ENCODE data around the gene SMPDL3B. TPM values are rescaled to one million over a fixed set of nuclear protein-coding genes. Genes with fewer than 3 reads are reported as not detected.

The SMPDL3B gene
- polyA plus RNA-seq, 3 donors from 2014 or later, result 0.71 to 2.3 TPM; not detected in 1

- no peak overlapping the region for H3K4me3 Mint-ChIP-seq
- no peak overlapping the region for H3K27ac Mint-ChIP-seq
- DNase-seq, result no peak
- H3K27me3 Mint-ChIP-seq (ENCODE audit: low read depth in 3 of 3), result peaks cover 0 to 4% (median 4%) of the 10 kb centered on the region in 3 donors
- no peaks in the 10 kb centered on the region for H3K4me1 Mint-ChIP-seq
- H3K36me3 Mint-ChIP-seq, result peaks cover 0 to 3% (median 0%) of the 10 kb centered on the region in 3 donors
- no peaks in the 10 kb centered on the region for H3K9me3 Mint-ChIP-seq
These were observed 16.6 kb downstream of the SMPDL3B start for GRCh38 chr1:27951396-27951795.

- H3K9me3 Mint-ChIP-seq, result no peaks in the 10 kb centered on the region
- peaks cover 0 to 3% (median 0%) of the 10 kb centered on the region in 3 donors for H3K36me3 Mint-ChIP-seq
These were observed 17.3 kb downstream of the SMPDL3B start for GRCh38 chr1:27952147-27952546.

GRCh38 chr1:27954186-27954585 lies 19.4 kb downstream of the SMPDL3B start:
- H3K27ac Mint-ChIP-seq, result no peak overlapping the region
- no peaks in the 10 kb centered on the region for H3K9me3 Mint-ChIP-seq
- H3K36me3 Mint-ChIP-seq, result peaks cover 0 to 3% (median 0%) of the 10 kb centered on the region in 3 donors
- no peak for DNase-seq
- peaks cover 0 to 6% (median 4%) of the 10 kb centered on the region in 3 donors for H3K27me3 Mint-ChIP-seq (ENCODE audit: low read depth in 3 of 3)
- H3K4me3 Mint-ChIP-seq, result no peak overlapping the region
- peaks cover 1 to 3% of the 10 kb centered on the region in 2 donors for H3K4me1 Mint-ChIP-seq

More at GRCh38 chr1:27952147-27952546, 17.3 kb downstream of the SMPDL3B start:
- Mint-ChIP-seq H3K4me3 (no peak overlapping the region), H3K27ac (peak overlapping the region in 3 of 6 donors; percentile 9 to 36 (median 28)), H3K27me3 (ENCODE audit: low read depth in 3 of 3) (peaks cover 0 to 4% (median 4%) of the 10 kb centered on the region in 3 donors), H3K4me1 (no peaks in the 10 kb centered on the region)
- no peak for DNase-seq

- H3K36me3 Mint-ChIP-seq, result peaks cover 0 to 3% (median 0%) of the 10 kb centered on the region in 3 donors
- peaks cover 6 to 7% of the 10 kb centered on the region in 2 donors for H3K4me1 Mint-ChIP-seq
- peaks cover 2 to 7% (median 6%) of the 10 kb centered on the region in 3 donors for H3K27me3 Mint-ChIP-seq (ENCODE audit: low read depth in 3 of 3)
- H3K27ac Mint-ChIP-seq, result no peak overlapping the region
- H3K4me3 Mint-ChIP-seq, result no peak overlapping the region
- H3K9me3 Mint-ChIP-seq, result no peaks in the 10 kb centered on the region
- no peak for DNase-seq
These were observed 20.3 kb downstream of the SMPDL3B start for GRCh38 chr1:27955076-27955475.

GRCh38 chr1:27956761-27957160 lies 22.0 kb downstream of the SMPDL3B start:
- Mint-ChIP-seq H3K36me3 (peaks cover 0 to 3% (median 0%) of the 10 kb centered on the region in 3 donors), H3K9me3 (no peaks in the 10 kb centered on the region), H3K4me1 (peaks cover 20 to 23% of the 10 kb centered on the region in 2 donors), H3K4me3 (peak overlapping the region in 3 of 5 donors; percentile 42 to 56 (median 48)), H3K27ac (peak overlapping the region in 1 of 6 donors; percentile 65), H3K27me3 (ENCODE audit: low read depth in 3 of 3) (peaks cover 2 to 7% (median 6%) of the 10 kb centered on the region in 3 donors)
- no peak for DNase-seq

- Mint-ChIP-seq H3K4me3 (peak overlapping the region in 2 of 5 donors; percentile 17 to 39), H3K27me3 (ENCODE audit: low read depth in 3 of 3) (peaks cover 2 to 7% (median 4%) of the 10 kb centered on the region in 3 donors), H3K36me3 (peaks cover 0 to 3% (median 0%) of the 10 kb centered on the region in 3 donors), H3K27ac (peak overlapping the region in 1 of 6 donors; percentile 4), H3K4me1 (peaks cover 24 to 27% of the 10 kb centered on the region in 2 donors), H3K9me3 (no peaks in the 10 kb centered on the region)
- no peak for DNase-seq
These were observed 22.9 kb downstream of the SMPDL3B start for GRCh38 chr1:27957655-27958054.

- H3K4me3 Mint-ChIP-seq, result peak overlapping the region in 4 of 5 donors; percentile 84 to 91 (median 86)
- H3K9me3 Mint-ChIP-seq, result no peaks in the 10 kb centered on the region
- peaks cover 2 to 7% (median 4%) of the 10 kb centered on the region in 3 donors for H3K27me3 Mint-ChIP-seq (ENCODE audit: low read depth in 3 of 3)
- peaks cover 24 to 28% of the 10 kb centered on the region in 2 donors for H3K4me1 Mint-ChIP-seq
- peak overlapping the region in 2 of 6 donors; percentile 17 to 95 for H3K27ac Mint-ChIP-seq
- no peak for DNase-seq
- H3K36me3 Mint-ChIP-seq, result peaks cover 0 to 3% (median 0%) of the 10 kb centered on the region in 3 donors
These were observed 23.7 kb downstream of the SMPDL3B start for GRCh38 chr1:27958513-27958912.

- DNase-seq, result peak; percentile 82 to 87 (median 86)
- Mint-ChIP-seq H3K4me3 (peak within 1 kb of the TSS; percentile 84 to 91 (median 88)), H3K4me1 (peaks cover 24 to 28% of the 10 kb centered on the region in 2 donors), H3K36me3 (peaks cover 3% of the 10 kb centered on the region in 3 donors), H3K27me3 (ENCODE audit: low read depth in 3 of 3) (peaks cover 2 to 7% (median 4%) of the 10 kb centered on the region in 3 donors), H3K27ac (peak within 1 kb of the TSS; percentile 77 to 95 (median 90)), H3K9me3 (no peaks in the 10 kb centered on the region)
These were observed 25.2 kb downstream of the SMPDL3B start, which contains the start of gene XKR8 for GRCh38 chr1:27959792-27960603. TSS of gene XKR8 (plus strand) at chr1:27959973. CDS start at chr1:27960070, 97 bp downstream.

GRCh38 chr1:27960762-27961645 lies 26.2 kb downstream of the SMPDL3B start:
- Mint-ChIP-seq H3K27me3 (ENCODE audit: low read depth in 3 of 3) (peaks cover 2 to 5% (median 3%) of the 10 kb centered on the region in 3 donors), H3K4me1 (peaks cover 24 to 28% of the 10 kb centered on the region in 2 donors), H3K4me3 (peak overlapping the region; percentile 84 to 91 (median 88)), H3K36me3 (peaks cover 0 to 8% (median 3%) of the 10 kb centered on the region in 3 donors), H3K27ac (peak overlapping the region; percentile 65 to 87 (median 80)), H3K9me3 (no peaks in the 10 kb centered on the region)
- DNase-seq, result no peak

- H3K27ac Mint-ChIP-seq, result peak overlapping the region; percentile 65 to 87 (median 82)
These were observed 26.9 kb downstream of the SMPDL3B start for GRCh38 chr1:27961646-27962221.

GRCh38 chr1:27963393-27963792 lies 28.6 kb downstream of the SMPDL3B start:
- DNase-seq, result no peak
- Mint-ChIP-seq H3K9me3 (no peaks in the 10 kb centered on the region), H3K4me3 (no peak overlapping the region), H3K27me3 (ENCODE audit: low read depth in 3 of 3) (peaks cover 2 to 3% (median 3%) of the 10 kb centered on the region in 3 donors), H3K27ac (peak overlapping the region in 2 of 6 donors; percentile 26 to 34), H3K36me3 (peaks cover 3 to 19% (median 6%) of the 10 kb centered on the region in 3 donors), H3K4me1 (peaks cover 24 to 30% of the 10 kb centered on the region in 2 donors)

More at GRCh38 chr1:27961646-27962221, 26.9 kb downstream of the SMPDL3B start:
- H3K4me3 Mint-ChIP-seq, result peak overlapping the region; percentile 84 to 91 (median 88)
- no peaks in the 10 kb centered on the region for H3K9me3 Mint-ChIP-seq
- DNase-seq, result no peak
- peaks cover 24 to 28% of the 10 kb centered on the region in 2 donors for H3K4me1 Mint-ChIP-seq
- H3K36me3 Mint-ChIP-seq, result peaks cover 0 to 10% (median 3%) of the 10 kb centered on the region in 3 donors
- peaks cover 2 to 5% (median 3%) of the 10 kb centered on the region in 3 donors for H3K27me3 Mint-ChIP-seq (ENCODE audit: low read depth in 3 of 3)

GRCh38 chr1:27966402-27967105 lies 31.8 kb downstream of the SMPDL3B start:
- peaks cover 3 to 29% (median 13%) of the 10 kb centered on the region in 3 donors for H3K36me3 Mint-ChIP-seq
- DNase-seq, result no peak
- no peaks in the 10 kb centered on the region for H3K9me3 Mint-ChIP-seq
- peak overlapping the region in 2 of 6 donors; percentile 11 to 40 for H3K27ac Mint-ChIP-seq
- H3K27me3 Mint-ChIP-seq (ENCODE audit: low read depth in 3 of 3), result peaks cover 0 to 3% (median 0%) of the 10 kb centered on the region in 3 donors
- no peak overlapping the region for H3K4me3 Mint-ChIP-seq
- peaks cover 15 to 18% of the 10 kb centered on the region in 2 donors for H3K4me1 Mint-ChIP-seq
